SK-N-SH (cell line): ENCODE measurements around the gene TMCO4. TPM values are rescaled to one million over a fixed set of nuclear protein-coding genes. Genes with fewer than 3 reads are reported as not detected.

Experiments
- CTCF ChIA-PET: fragments of 300-600, 350-600 bp; formaldehyde crosslinking; extraction: SDS; loops from one replicate; lab custom pipeline; 2021; lab: Yijun Ruan, JAX
- POLR2A ChIA-PET: fragments of 350-600 bp; sonication (Branson Sonifier 250); formaldehyde crosslinking; extraction: SDS; loops from one replicate; lab custom pipeline; 2020; ENCODE audit warnings: antibody characterized with exemption, inconsistent platforms; lab: Yijun Ruan, JAX
- DNase-seq: peaks from one replicate; pipeline ENCODE4 v3.0.0; 2012
- H2AFZ ChIP-seq: fragments of 200-600 bp; sonication (generic); 2 replicates; pipeline ENCODE4 v1.8.1; 2016; ENCODE audit warnings: antibody characterized with exemption, mild to moderate bottlenecking, low read depth
- H3F3A ChIP-seq: fragments of 200-600 bp; sonication (generic); replicated peaks from 2 replicates; pipeline ENCODE3; 2016; ENCODE audit warnings: antibody characterized with exemption, mild to moderate bottlenecking; ENCODE audit not compliant: insufficient read depth
- H3K27ac ChIP-seq, 2 experiments: fragments of 200-500 bp in 1 of 2; fragments of 200-600 bp in 1 of 2; sonication (Bioruptor generic) in 1 of 2; sonication (generic), shearing (Covaris generic) in 1 of 2; 2 replicates each; pipeline versions ENCODE4 v1.5.1 to v1.6.1; 2014 to 2016; ENCODE audit warnings: low read depth in 2 of 2, inconsistent platforms in 1 of 2, low read length in 1 of 2, mild to moderate bottlenecking in 1 of 2, mixed read lengths in 1 of 2
- H3K27me3 ChIP-seq: fragments of 200-600 bp; sonication (generic), shearing (Covaris generic); 2 replicates; pipeline ENCODE4 v1.6.1; 2016; ENCODE audit warnings: mixed run types; ENCODE audit not compliant: insufficient read depth
- H3K36me3 ChIP-seq, 2 experiments: fragments of 200-500 bp in 1 of 2; fragments of 200-600 bp in 1 of 2; sonication (Bioruptor generic) in 1 of 2; sonication (generic) in 1 of 2; replicated peaks in 1 of 2; 2 replicates each; pipeline versions ENCODE3 to v1.5.1; 2014 to 2016; ENCODE audit warnings: low read length in 1 of 2, mild to moderate bottlenecking in 1 of 2; ENCODE audit not compliant: insufficient read depth in 2 of 2, control insufficient read depth in 1 of 2
- H3K4me1 ChIP-seq, 2 experiments: fragments of 200-500 bp in 1 of 2; fragments of 200-600 bp in 1 of 2; sonication (Bioruptor generic) in 1 of 2; sonication (generic), shearing (Covaris generic) in 1 of 2; 2 replicates each; pipeline versions ENCODE4 v1.5.1 to v1.6.1; 2014 to 2016; ENCODE audit warnings: low read depth in 1 of 2, low read length in 1 of 2, mixed run types in 1 of 2; ENCODE audit not compliant: insufficient read depth in 2 of 2, control insufficient read depth in 1 of 2
- H3K4me2 ChIP-seq: fragments of 200-600 bp; sonication (generic), shearing (Covaris generic); 2 replicates; pipeline ENCODE4 v1.6.1; 2017; ENCODE audit warnings: mixed run types
- H3K4me3 ChIP-seq, 2 experiments: fragments of 200-500 bp in 1 of 2; fragments of 200-600 bp in 1 of 2; sonication (Bioruptor generic) in 1 of 2; sonication (generic), shearing (Covaris generic) in 1 of 2; 2 replicates each; pipeline versions ENCODE4 v1.5.1 to v1.8.1; 2014 to 2016; ENCODE audit warnings: low read depth in 2 of 2, inconsistent platforms in 1 of 2, low read length in 1 of 2, mild to moderate bottlenecking in 1 of 2, mixed read lengths in 1 of 2, moderate library complexity in 1 of 2
- H3K79me2 ChIP-seq: fragments of 200-600 bp; sonication (generic); 2 replicates; pipeline ENCODE4 v1.8.1; 2017; ENCODE audit warnings: mild to moderate bottlenecking; ENCODE audit not compliant: insufficient read depth
- H3K9ac ChIP-seq: fragments of 200-600 bp; sonication (generic); 2 replicates; pipeline ENCODE4 v1.6.1; 2017; ENCODE audit warnings: mixed run types
- H3K9me2 ChIP-seq: fragments of 200-600 bp; sonication (generic); 2 replicates; pipeline ENCODE4 v1.6.1; 2017; ENCODE audit warnings: mixed run types
- H3K9me3 ChIP-seq: fragments of 200-600 bp; sonication (generic); 2 replicates; pipeline ENCODE4 v1.6.1; 2017; ENCODE audit warnings: mixed run types, mild to moderate bottlenecking, moderate library complexity
- H4K20me1 ChIP-seq: fragments of 200-600 bp; sonication (generic); 2 replicates; pipeline ENCODE4 v1.6.1; 2017; ENCODE audit warnings: mild to moderate bottlenecking, mixed run types; ENCODE audit not compliant: insufficient read depth
- CHD2 ChIP-seq: fragments of 150-350 bp; IDR thresholded peaks from 2 replicates; pipeline ENCODE4 v1.6.1; 2018; ENCODE audit warnings: low read length; ENCODE audit not compliant: partially characterized antibody
- CTCF ChIP-seq: fragments of 200-600 bp; sonication (generic); IDR thresholded peaks from 2 replicates; pipeline ENCODE4 v1.6.1; 2017; ENCODE audit warnings: antibody characterized with exemption, mild to moderate bottlenecking, moderate library complexity
- EP300 ChIP-seq, 2 experiments: IDR thresholded peaks; 2 replicates each; pipeline versions ENCODE4 v1.4.0 to v1.6.1; 2012; ENCODE audit warnings: borderline replicate concordance in 1 of 2, low read depth in 1 of 2, low read length in 1 of 2
- EZH2phosphoT487 ChIP-seq: fragments of 200-600 bp; sonication (generic); IDR thresholded peaks from 2 replicates; pipeline ENCODE4 v1.6.1; 2017; ENCODE audit warnings: low read depth, mixed run types, mild to moderate bottlenecking, antibody characterized with exemption, moderate library complexity, borderline replicate concordance
- FOSL2 ChIP-seq: IDR thresholded peaks from 2 replicates; pipeline ENCODE4 v1.4.0; 2012; ENCODE audit warnings: low read depth, mild to moderate bottlenecking, moderate library complexity, borderline replicate concordance
- FOXJ3 ChIP-seq: sonication (generic); formaldehyde crosslinking; IDR thresholded peaks from 2 replicates; pipeline ENCODE4 v1.5.1; 2020; ENCODE audit warnings: mild to moderate bottlenecking, missing genetic modification reagents
- FOXM1 ChIP-seq: IDR thresholded peaks from 2 replicates; pipeline ENCODE4 v1.4.0; 2012; ENCODE audit warnings: low read depth, mild to moderate bottlenecking
- JUND ChIP-seq: IDR thresholded peaks from 2 replicates; pipeline ENCODE4 v1.4.0; 2012
- MAX ChIP-seq: IDR thresholded peaks from 2 replicates; pipeline ENCODE4 v1.4.0; 2012; ENCODE audit warnings: low read depth
- MEF2A ChIP-seq: IDR thresholded peaks from 2 replicates; pipeline ENCODE4 v1.4.0; 2012; ENCODE audit warnings: low read depth, borderline replicate concordance
- MXI1 ChIP-seq: IDR thresholded peaks from 2 replicates; pipeline ENCODE4 v1.6.1; 2012; ENCODE audit warnings: mild to moderate bottlenecking, low read depth, low read length, improper control_type of control experiment
- NRF1 ChIP-seq: IDR thresholded peaks from 2 replicates; pipeline ENCODE4 v1.6.1; 2012; ENCODE audit warnings: low read depth, mild to moderate bottlenecking, low read length
- REST ChIP-seq: IDR thresholded peaks from 2 replicates; pipeline ENCODE4 v1.6.1; 2012; ENCODE audit warnings: mild to moderate bottlenecking, low read depth, low read length, moderate library complexity
- RFX5 ChIP-seq: IDR thresholded peaks from 2 replicates; pipeline ENCODE4 v1.6.1; 2012; ENCODE audit warnings: mild to moderate bottlenecking, improper control_type of control experiment, low read length
- SMC3 ChIP-seq: IDR thresholded peaks from 2 replicates; pipeline ENCODE4 v1.6.1; 2012; ENCODE audit warnings: low read depth, low read length, improper control_type of control experiment
- USF1 ChIP-seq: IDR thresholded peaks from 2 replicates; pipeline ENCODE4 v1.4.0; 2012; ENCODE audit warnings: low read depth, borderline replicate concordance
- USF2 ChIP-seq: fragments of 150-350 bp; IDR thresholded peaks from 2 replicates; pipeline ENCODE4 v1.6.1; 2017; ENCODE audit warnings: antibody characterized with exemption, low read length, low read depth, borderline replicate concordance
- WGBS: methylation state at CpG from one replicate; pipeline ENCODE4 v1.1.6; 2017; ENCODE audit warnings: low lambda C conversion rate; 5-methylcytosine and 5-hydroxymethylcytosine counted together
- polyA plus RNA-seq, 3 experiments: library from polyadenylated mRNA; depleted of rRNA; stranded (reverse); fragments of >200 nt; gene quantifications; 2 replicates each; pipeline ENCODE4 v1.2.3, GENCODE V29; 2012

Gene TMCO4
- polyA plus RNA-seq, 1 of the 3 experiments (the other 2 are of a cell fraction), result 4.2 TPM

- no peak for TF ChIP-seq REST
- TF ChIP-seq SMC3, result no peak
These were observed 113.7 kb downstream of the TMCO4 start (continued) for GRCh38 chr1:19685994-19686393.

GRCh38 chr1:19684677-19685076 is 115.0 kb downstream of the TMCO4 start:
- H3K9me3 ChIP-seq, result no peaks in the 10 kb centered on the region
- no peaks in the 10 kb centered on the region for H3K36me3 ChIP-seq
- DNase-seq, result no peak
- ChIA-PET CTCF (interaction anchor here (1.4 to 33.1 kb wide), 2 partner anchors 23 kb away, joined by 7 to 553 read pairs; no protein-coding TSS in a partner anchor), POLR2A (no interaction called here)
- no peak overlapping the region for H3K4me3 ChIP-seq
- H3K4me1 ChIP-seq, result peaks cover 0 to 19% of the 10 kb centered on the region in 2 experiments; a peak in 1 of 4 replicates
- no peaks in the 10 kb centered on the region for H3K27me3 ChIP-seq
- no peaks in the 10 kb centered on the region for H3F3A ChIP-seq
- no peaks in the 10 kb centered on the region for H3K79me2 ChIP-seq
- no peaks in the 10 kb centered on the region for H4K20me1 ChIP-seq
- no peaks in the 10 kb centered on the region for H3K9me2 ChIP-seq
- WGBS, result 91% methylated on average over 2 of the region's 2 CpGs
- H2AFZ ChIP-seq, result no peak overlapping the region
- no peak for TF ChIP-seq FOXJ3
- no peak for TF ChIP-seq EP300 (IDR thresholded peaks at IDR 0.05; ENCODE audit: borderline replicate concordance in 1 of 2, low read depth in 1 of 2, low read length in 1 of 2)
- TF ChIP-seq FOXM1, result no peak
- TF ChIP-seq RFX5, result no peak
- H3K4me2 ChIP-seq, result no peak overlapping the region
- H3K9ac ChIP-seq, result no peak overlapping the region
- no peak overlapping the region for H3K27ac ChIP-seq

- H3K4me1 ChIP-seq, result peaks cover 0 to 6% of the 10 kb centered on the region in 2 experiments; a peak in 1 of 4 replicates
- no peak overlapping the region for H3K4me2 ChIP-seq
- 63% methylated on average over 5 of the region's 8 CpGs for WGBS
- no peaks in the 10 kb centered on the region for H4K20me1 ChIP-seq
- no peaks in the 10 kb centered on the region for H3K27me3 ChIP-seq
- H3K36me3 ChIP-seq, result no peaks in the 10 kb centered on the region
- POLR2A ChIA-PET, result no interaction called here
- no peak overlapping the region for H3K4me3 ChIP-seq
- no peaks in the 10 kb centered on the region for H3K79me2 ChIP-seq
- no peak overlapping the region for H2AFZ ChIP-seq
- CTCF ChIA-PET, result interaction anchor here (1.2 to 33.1 kb wide), 4 partner anchors 21 to 24 kb away, joined by 4 to 553 read pairs (median 7); no protein-coding TSS in a partner anchor
- no peak overlapping the region for H3K9ac ChIP-seq
- no peaks in the 10 kb centered on the region for H3K9me3 ChIP-seq
- no peaks in the 10 kb centered on the region for H3K9me2 ChIP-seq
- H3F3A ChIP-seq, result no peaks in the 10 kb centered on the region
- no peak for DNase-seq
- H3K27ac ChIP-seq, result no peak overlapping the region
- TF ChIP-seq CTCF, result no peak
- no peak for TF ChIP-seq JUND
- no peak for TF ChIP-seq USF1
- no peak for TF ChIP-seq MXI1
- no peak for TF ChIP-seq EZH2phosphoT487
- no peak for TF ChIP-seq USF2
- TF ChIP-seq CHD2, result no peak
- TF ChIP-seq MAX, result no peak
- no peak for TF ChIP-seq FOSL2
- no peak for TF ChIP-seq NRF1
- no peak for TF ChIP-seq MEF2A
These were observed 116.4 kb downstream of the TMCO4 start for GRCh38 chr1:19683351-19683750.
